Measurements from ENCODE around the gene ZNF609.
A peak's percentile ranks its signal among the peaks of the same experiment; 100 is the strongest.
"Not testable (repeated sequence)": the region's sequence is repeated elsewhere in the genome, so short reads cannot be mapped to it uniquely, and the experiment has no call there.

Gene ZNF609

DNA sequence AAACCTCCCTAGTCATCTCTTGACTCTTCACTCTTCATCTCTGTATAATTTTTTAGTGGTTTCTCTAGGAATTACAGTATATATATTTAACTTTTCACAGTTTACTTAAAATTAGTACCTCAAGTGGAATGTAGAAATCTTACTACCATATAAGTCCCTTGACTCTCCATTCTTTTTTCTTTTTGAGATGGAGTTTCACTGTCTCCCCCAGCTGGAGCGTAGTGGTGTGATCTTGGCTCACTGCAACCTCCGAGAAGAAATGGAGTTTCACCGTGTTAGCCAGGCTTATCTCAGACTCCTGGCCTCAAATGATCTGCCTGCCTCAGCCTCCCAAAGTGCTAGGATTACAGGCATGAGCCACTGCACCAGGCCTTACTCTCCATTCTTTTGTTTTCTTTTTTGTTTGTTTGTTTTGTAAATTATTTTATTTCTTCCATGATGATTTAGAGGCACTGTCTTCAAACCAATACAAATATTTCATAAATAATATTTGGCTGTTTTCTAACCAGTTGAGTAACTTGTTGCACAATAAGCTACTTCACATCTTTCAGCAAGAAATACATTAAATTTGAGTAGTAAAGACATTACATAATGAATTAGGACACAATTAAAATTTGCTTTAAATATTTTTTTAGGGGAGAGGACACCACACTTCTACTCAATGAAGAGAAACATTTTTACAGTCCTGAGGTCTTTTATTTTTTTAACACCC is 170.2 kb downstream of the ZNF609 start:
- peak; percentile 28 for DNase-seq

DNA sequence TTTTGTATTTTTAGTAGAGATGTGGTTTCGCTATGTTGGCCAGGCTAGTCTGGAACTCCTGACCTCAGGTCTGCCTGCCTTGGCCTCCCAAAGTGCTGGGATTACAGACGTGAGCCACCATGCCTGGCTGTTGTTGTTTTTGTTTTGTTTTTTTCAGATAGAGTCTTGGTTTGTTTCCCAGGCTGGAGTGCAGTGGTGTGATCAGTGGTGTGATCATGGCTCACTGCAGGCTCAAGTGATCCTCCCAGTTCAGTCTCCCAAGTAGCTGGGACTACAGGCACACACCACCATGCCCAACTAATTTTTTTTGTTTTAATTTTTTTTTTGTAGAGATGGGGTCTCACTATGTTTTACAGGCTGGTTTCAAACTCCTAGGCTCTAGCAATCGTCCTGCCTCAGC is 172.3 kb downstream of the ZNF609 start:
- DNase-seq = not testable (repeated sequence)

GRCh38 chr15:64633332-64633731 is 173.0 kb downstream of the ZNF609 start:
- no peak for DNase-seq

DNA sequence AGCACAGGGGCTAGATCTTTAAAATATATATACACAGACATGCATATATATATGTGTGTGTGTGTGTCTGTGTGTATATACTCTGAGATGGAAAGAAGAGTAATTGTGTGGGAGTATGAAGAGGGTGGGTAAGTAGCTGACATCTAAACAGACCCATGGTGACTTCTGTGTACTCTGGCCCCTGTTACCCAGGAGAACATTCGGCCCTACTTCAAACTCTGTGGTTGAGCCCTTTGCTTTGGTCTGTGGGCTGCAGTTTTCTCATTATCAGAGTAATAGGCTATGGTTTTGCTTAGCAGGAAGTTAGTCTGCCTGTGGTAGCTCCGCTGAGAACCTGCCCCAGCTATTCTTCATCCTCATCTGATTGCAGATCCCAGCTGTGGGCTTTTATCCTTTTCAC is 173.6 kb downstream of the ZNF609 start:
- DNase-seq = no peak

DNA sequence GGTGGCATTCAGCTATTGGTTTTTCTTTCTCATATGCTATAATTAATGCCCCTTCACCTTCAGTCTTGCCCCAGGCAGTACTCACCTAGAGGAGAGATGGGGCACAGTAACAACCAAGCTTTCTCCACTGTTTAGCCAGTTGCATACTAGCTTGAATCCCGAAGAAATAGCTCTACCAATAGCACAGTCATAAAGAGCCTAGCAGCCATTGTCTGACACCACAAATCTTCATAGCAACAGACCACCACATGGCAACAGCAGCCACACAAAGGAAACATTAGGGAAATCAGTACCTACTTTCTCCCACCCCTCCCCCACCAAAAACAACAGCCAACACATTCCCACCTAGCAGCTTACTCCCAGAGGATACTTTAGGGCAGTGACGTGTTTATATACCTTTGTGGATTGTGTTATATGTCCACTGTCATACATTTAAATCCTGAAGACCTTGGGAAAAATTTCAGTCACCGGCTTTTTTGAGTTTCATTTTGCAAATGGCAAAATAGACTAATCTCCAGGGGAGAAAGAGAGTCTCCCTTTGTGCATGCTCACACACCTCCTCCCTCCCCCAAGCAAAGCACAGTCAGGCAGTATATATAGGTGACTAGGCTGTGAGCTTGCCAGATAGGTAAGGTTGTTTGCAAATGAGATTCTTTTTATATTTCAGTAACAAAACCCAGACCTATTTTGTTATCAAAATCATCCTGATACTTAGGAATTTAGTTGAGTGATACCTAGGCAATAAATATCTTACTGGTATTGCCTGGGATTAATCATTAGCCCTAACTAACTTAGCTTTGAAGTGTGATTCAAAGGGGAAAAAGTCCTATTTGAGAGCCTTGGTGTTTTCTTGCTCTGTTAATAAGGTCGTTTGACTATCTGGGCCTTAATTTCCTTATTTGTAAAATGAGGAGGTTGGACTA is 174.5 kb downstream of the ZNF609 start:
- DNase-seq = peak; percentile 36

GRCh38 chr15:64635499-64636495 is 175.4 kb downstream of the ZNF609 start:
- DNase-seq = peak; percentile 49

DNA sequence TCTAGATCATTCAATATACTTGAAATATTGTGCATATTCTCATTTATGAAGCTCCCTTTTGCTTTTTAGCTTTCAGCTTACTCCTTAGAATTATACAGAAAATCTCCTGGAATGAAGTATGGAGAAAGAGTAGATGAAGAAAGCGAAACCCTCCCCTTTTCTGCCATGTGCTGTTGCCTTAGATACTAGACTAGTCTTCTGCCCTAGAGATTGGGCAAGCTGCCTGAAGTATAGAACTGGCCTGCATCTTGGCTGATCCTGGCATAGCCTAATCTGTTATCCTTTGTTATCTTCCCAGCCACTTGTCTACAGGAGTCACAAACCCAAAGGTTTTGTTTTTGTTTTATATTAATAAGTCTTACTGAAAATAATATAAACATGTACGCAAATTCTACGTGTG is 176.2 kb downstream of the ZNF609 start:
- DNase-seq = no peak

- DNase-seq = no peak
These were observed 177.0 kb downstream of the ZNF609 start for GRCh38 chr15:64637412-64637811.

DNA sequence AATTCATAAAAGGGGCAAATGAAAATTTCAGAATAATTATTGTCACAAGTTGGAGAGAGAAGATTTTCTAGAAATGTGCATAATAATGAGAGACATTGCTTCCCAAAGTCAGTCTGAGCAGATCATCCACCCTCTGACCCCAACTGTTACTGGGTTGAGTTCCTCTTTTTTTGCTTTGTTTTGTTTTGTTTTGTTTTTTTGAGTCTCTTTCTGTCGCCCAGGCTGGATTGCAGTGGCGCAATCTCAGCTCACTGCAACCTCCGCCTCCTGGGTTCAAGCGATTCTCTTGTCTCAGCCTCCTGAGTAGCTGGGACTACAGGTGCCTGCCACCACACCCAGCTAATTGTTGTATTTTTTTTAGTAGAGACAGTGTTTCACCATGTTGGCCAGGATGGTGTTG is 179.4 kb downstream of the ZNF609 start:
- not testable (repeated sequence) for DNase-seq

- DNase-seq = no peak
These were observed 179.9 kb downstream of the ZNF609 start for GRCh38 chr15:64640146-64640871.

- no peak for DNase-seq
These were observed 182.5 kb downstream of the ZNF609 start for GRCh38 chr15:64642875-64643274.

DNA sequence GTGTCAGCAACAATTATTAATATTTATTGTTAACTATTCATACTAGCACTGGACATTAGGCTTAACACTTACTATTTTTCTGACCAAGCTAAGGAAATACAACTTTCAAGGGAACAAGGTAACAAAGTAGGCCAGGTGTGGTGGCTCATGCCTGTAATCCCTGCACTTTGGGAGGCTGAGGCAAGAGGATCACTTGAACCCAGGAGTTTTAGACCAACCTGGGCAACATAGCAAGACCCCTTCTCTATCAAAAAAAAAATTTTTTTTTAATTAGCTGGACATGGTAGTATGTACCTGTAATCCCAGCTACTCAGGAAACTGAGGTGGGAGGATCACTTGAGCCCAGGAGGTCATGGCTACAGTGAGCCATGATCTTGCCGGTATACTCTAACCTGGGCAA is 183.3 kb downstream of the ZNF609 start:
- DNase-seq = no peak

DNA sequence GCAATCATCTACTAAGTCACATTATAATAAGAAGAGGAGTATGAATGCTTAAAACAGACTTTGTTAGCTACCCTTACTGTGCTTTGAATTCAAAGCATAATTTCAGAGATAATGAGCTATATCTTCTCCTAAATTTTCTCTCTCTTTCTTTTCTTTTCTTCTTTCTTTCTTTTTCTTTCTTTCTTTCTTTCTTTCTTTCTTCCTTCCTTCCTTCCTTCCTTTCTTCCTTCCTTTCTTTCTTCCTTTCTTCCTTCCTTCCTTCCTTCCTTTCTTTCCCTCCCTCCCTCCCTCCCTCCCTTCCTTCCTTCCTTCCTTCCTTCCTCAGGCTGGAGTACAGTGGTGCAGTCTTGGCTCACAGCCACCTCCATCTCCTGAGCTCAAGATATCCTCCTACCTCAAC is 184.4 kb downstream of the ZNF609 start:
- not testable (repeated sequence) for DNase-seq

DNA sequence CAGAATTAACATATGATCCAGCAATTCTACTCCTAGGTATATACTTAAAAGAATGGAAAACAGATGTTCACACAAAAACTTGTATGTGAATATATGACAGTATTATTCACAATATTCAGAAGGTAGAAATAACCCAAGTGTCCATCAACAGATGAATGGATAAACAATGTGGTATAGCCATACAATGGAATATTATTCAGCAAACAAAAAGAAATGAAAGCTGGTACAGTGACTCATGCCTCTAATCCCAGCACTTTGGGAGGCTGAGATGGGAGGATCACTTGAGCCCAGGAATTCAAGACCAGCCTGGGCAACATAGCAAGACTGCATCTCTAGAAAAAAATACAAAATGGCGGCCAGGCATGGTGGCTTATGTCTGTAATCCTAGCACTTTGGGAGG is 185.6 kb downstream of the ZNF609 start:
- DNase-seq = no peak

DNA sequence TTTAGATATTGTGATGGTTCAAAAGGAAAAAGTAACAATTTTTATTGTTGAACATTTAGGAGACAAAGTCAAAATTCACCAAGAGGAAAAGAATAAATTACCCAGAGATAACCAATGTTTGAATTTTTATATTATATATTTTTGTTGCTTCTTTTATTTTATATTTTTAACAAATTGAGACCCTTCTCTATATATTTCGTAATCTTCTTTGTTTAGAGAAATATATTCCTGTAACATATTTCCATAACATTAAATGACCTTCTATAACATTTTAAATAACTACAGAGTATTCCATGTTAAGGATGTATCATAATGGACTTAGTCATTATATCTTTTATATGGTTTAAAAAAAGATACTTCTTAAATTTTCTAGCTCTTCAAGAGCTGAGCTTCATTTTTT is 187.0 kb downstream of the ZNF609 start:
- DNase-seq = no peak

- no peak for DNase-seq
These were observed 190.2 kb downstream of the ZNF609 start for GRCh38 chr15:64650552-64650951.

GRCh38 chr15:64651601-64652191 is 191.3 kb downstream of the ZNF609 start:
- no peak for DNase-seq

DNA sequence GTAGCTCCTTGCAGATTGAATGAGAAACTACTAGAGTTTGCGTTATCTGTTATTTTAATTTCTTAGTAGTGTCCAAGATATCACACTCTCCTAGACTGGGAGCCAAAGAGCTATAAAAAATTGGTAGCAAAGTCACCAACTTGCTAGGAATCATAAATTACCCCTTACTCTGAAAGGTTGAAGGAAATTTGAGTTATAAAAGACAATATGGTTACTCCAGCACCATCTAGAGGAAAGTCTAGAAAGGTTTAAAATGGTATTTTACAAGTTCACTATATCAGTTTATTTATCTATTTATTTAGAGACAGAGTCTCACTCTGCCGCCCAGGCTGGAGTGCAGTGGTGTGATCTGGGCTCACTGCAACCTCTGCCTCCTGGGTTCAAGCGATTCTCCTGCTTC is 193.4 kb downstream of the ZNF609 start:
- DNase-seq = peak; percentile 27

DNA sequence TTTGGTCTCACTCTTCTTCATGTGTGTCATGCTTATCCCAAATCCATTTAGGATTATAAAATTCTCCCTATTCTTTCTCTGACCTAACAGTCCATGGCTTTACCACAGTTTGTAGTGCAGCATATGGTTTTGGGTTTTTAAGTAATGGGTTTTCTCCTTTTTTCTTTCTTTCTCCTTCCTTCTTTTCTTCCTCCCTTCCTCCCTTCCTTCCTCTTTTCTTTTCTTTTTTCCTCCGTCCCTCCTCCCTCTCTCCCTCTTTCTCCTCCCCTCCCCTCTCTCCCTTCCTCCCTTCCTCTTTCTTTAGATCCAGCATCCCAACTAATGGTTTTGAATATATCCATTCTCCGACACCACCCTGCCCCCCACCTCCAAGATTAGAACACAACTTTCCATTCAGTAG is 196.1 kb downstream of the ZNF609 start:
- DNase-seq = no peak

DNA sequence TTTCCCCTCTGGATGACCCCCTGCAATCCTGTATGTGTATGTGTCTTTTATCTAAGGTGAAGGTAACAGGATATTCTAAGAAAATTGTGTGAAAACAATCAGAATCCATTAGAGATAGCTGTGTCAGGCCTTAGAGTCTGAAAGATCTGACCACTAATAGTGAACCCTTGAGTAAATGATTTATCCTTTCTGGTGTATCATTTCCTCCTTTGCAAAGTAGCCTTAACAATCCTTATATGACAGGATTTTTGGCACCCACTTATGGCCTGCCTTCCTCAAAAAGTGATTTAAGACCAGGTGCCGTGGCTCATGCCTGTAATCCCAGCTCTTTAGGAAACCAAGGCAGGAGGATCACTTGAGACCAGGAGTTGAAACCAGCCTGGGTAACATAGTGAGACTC is 204.8 kb downstream of the ZNF609 start:
- no peak for DNase-seq

- DNase-seq = peak; percentile 78
These were observed 207.4 kb downstream of the ZNF609 start for GRCh38 chr15:64667736-64668161.

DNA sequence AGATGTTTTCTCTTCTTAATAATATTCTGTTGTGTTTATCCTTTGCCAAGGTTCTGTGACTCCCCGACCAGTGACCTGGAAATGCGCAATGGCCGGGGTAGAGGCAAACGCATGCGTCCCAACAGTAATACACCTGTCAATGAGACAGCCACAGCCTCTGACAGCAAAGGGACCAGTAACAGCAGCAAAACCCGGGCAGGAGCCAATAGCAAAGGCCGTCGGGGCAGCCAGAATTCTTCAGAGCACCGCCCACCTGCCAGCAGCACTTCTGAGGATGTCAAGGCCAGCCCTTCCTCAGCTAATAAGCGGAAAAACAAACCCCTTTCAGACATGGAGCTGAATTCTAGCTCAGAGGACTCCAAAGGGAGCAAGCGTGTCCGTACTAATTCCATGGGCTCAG is 213.5 kb downstream of the ZNF609 start:
- DNase-seq = no peak
